Measurements from ENCODE around the gene DRICH1.
"Not testable (repeated sequence)": the region's sequence is repeated elsewhere in the genome, so short reads cannot be mapped to it uniquely, and the experiment has no call there.

DRICH1 gene

GRCh38 chr22:23649071-23649501, 17.0 kb upstream of the DRICH1 start:
- DNase-seq (ENCODE audit: low spot score): no peak

GRCh38 chr22:23646526-23646925, 14.4 kb upstream of the DRICH1 start:
- not testable (repeated sequence) for DNase-seq (ENCODE audit: low spot score)

GRCh38 chr22:23640206-23640605, 8.1 kb upstream of the DRICH1 start:
- not testable (repeated sequence) for DNase-seq (ENCODE audit: low spot score)

DNA sequence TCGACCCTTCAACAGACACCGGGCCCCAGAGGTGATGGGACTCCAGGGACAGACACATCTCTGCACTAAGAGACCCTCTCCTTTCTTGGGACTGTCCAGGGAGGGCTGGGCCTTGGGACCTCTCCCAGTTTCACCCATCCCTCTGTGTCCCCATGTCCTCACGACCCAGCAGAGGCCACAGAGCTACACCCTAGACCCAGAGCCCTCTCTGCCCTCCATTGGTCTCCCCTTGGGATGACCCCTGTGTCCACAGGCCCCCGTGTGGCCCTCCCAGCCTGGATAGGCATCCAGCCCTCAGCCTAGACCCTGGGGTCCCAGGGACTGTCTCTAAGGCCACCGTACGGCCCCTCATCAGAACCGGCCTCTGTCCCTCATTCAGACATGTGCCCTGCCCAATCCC, 7.5 kb upstream of the DRICH1 start:
- DNase-seq (ENCODE audit: low spot score): no peak

- no peak for DNase-seq (ENCODE audit: low spot score)
These were observed 6.5 kb upstream of the DRICH1 start for GRCh38 chr22:23638611-23639010.

DNA sequence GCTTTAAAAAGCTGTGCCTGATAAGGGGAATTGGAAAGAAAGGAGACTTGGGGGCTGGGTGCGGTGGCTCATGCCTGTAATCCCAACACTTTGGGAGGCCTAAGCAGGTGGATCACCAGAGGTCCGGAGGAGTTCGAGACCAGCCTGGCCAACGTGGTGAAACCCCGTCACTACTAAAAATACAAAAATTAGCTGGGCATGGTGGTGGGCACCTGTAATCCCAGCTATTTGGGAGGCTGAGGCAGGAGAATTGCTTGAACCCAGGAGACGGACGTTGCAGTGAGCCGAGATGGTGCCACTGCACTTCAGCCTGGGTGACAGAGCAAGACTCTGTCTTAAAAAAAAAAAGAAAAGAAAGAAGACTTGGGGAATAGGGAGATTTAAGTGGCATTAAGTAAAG, 3.2 kb upstream of the DRICH1 start:
- DNase-seq (ENCODE audit: low spot score): not testable (repeated sequence)

DNA sequence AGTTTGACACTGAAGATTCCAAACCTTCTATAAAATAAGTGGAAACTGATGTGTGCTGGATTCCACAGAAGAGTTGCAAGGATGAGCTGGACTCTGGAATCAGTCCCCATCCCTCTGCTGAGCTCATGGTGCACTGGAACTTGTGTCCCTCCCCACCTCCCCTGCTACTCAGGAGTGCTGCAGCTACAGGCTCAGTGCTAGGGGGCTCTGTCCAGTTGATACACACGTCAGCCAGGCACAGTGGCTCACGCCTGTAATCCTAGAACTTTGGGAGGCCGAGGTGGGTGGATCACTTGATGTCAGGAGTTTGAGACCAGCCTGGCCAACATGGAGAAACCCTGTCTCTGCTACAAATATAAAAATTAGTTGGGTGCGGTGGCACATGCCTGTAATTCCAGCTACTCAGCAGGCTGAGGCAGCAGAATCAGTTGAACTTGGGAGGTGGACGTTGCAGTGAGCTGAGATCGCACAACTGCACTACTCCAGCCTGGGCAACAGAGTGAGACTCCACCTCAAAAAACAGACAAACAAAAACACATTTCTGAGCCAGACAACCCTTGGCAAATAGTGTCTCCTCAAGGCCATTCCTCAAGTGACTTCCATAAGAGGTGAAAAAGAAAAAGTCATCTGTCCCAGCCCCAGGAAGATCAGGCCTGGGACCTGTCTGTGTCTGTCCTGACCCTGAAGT, 3.9 kb downstream of the DRICH1 start:
- not testable (repeated sequence) for DNase-seq (ENCODE audit: low spot score)

DNA sequence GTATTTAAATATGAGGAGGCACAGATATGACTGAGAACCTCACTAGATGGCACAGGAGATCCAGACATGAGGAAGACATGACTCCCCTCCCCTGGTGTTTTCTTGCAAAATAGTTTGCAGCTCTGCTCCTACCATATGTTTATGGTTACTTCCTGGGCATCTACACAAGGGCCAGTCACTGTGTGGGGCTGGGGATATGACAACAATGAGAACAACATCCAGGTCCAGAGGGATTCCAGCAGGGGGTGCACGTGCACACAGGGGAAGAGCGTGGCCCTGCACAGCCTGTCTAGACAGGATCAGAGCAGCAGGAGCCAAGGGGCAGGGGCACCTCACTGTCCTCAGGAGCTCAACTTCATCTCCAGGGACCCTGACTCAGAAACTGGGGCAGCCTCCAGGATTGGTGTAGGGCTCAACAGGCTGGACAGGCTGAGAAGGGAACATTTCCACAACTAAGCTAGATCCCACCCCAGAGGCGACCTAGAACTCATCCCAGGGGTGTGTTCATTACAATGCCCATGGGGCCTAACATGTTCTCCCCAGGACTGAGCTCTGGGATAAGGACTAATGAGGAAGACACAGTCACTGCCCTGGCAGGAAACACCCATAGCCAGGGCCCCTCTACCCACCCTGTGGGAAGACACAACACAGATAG, 4.6 kb downstream of the DRICH1 start:
- DNase-seq (ENCODE audit: low spot score): peak; percentile 71

DNA sequence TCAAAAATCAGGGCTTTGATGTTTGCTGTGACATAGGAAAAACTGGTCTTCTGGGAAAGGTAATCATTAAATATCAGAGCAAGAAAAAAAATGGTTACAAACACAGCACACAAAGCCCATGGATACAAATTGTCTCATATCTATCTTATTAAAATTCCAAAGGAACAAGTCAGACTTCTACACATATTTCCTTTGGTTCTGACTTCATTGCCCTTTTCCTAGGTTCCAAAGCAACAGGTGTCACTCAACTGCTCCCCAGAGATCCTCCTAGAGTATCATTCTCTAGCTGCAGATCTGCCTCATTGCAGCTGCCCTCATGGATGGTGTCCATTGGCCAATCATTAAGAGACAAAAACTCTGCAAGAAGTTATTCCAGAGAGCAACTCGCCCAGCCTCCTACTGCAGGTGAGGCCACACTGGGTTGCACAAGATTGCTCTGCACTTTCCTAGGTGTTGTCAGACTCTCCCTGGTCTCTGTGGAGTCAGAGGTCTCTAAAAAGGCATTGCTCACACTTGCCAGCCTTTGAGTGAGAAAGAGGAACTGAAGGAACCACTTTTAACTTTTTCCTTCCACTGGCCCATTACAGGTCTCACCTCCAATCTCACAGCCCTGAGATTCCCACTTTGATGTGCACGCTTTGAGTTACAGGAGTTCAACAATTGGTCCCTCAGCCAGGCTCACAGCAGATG, 5.7 kb downstream of the DRICH1 start:
- DNase-seq (ENCODE audit: low spot score): no peak

GRCh38 chr22:23622634-23623033, 9.5 kb downstream of the DRICH1 start:
- no peak for DNase-seq (ENCODE audit: low spot score)

GRCh38 chr22:23621916-23622315, 10.2 kb downstream of the DRICH1 start:
- not testable (repeated sequence) for DNase-seq (ENCODE audit: low spot score)

GRCh38 chr22:23621082-23621780, 10.9 kb downstream of the DRICH1 start:
- no peak for DNase-seq (ENCODE audit: low spot score)

- no peak for DNase-seq (ENCODE audit: low spot score)
These were observed 18.7 kb downstream of the DRICH1 start for GRCh38 chr22:23613193-23613972.

GRCh38 chr22:23609983-23610781, 21.9 kb downstream of the DRICH1 start:
- DNase-seq (ENCODE audit: low spot score): no peak

DNA sequence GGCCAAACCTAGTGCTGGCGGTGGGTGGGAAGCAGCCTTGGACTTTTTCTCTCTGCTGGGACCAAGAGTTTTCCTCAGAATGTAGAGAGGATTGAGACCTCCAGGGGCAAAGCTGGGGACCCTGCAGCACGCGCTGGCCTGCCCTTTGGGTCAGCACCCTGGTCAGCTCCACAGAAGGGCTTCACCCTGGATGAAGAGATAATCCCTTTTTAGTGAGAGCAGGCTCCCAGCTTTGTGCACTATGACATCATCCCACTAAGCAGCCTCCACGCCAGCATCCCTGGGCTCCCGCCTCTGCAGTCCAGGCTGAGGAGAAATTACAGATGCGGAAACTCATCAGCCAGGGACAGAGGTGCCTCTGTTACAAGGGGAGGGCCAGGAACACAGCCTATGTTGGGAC, 23.5 kb downstream of the DRICH1 start:
- DNase-seq (ENCODE audit: low spot score): no peak

- no peak for DNase-seq (ENCODE audit: low spot score)
These were observed 25.7 kb downstream of the DRICH1 start for GRCh38 chr22:23606204-23607131.

DNA sequence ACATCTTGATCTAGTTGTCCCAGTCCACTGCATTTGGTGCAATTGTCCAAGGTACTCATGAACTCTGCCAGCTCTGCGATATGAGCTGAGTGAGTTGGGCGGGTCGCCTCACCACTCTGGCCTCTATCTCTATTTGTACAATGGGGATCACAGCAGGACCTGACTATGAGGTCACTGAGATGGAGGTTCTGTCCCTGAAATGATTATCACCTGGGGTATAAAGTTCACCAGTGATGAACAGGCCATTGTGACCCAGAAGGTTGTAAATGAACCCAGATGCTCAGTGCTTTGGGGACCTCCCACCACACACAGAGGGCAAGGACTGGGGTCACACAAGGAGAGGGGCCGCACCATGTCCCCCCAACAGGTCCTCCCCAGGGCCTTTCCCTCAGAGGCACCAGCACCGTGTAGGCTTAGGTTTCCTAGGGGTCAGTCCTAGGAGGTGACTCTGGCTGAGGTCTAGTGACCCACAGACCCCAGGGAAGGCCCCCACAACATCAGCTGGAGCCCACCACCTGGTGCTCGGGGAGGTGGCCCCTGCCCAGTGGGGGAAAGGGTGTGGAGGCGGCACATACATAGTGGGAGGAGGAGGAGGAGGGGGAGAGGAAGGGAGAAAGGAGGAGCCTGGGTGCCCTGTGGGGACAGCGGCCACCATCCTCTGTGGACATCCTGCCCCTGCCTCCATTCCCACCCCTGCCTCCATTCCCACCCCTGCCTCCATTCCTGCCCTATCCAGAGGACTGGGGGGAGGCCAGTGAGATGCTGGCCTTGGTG, 27.0 kb downstream of the DRICH1 start:
- no peak for DNase-seq (ENCODE audit: low spot score)

GRCh38 chr22:23603266-23603665, 28.9 kb downstream of the DRICH1 start:
- DNase-seq (ENCODE audit: low spot score): no peak
